ENCODE results near the gene CEP128.
A peak's percentile ranks its signal among the peaks of the same experiment; 100 is the strongest.

The CEP128 gene

DNA sequence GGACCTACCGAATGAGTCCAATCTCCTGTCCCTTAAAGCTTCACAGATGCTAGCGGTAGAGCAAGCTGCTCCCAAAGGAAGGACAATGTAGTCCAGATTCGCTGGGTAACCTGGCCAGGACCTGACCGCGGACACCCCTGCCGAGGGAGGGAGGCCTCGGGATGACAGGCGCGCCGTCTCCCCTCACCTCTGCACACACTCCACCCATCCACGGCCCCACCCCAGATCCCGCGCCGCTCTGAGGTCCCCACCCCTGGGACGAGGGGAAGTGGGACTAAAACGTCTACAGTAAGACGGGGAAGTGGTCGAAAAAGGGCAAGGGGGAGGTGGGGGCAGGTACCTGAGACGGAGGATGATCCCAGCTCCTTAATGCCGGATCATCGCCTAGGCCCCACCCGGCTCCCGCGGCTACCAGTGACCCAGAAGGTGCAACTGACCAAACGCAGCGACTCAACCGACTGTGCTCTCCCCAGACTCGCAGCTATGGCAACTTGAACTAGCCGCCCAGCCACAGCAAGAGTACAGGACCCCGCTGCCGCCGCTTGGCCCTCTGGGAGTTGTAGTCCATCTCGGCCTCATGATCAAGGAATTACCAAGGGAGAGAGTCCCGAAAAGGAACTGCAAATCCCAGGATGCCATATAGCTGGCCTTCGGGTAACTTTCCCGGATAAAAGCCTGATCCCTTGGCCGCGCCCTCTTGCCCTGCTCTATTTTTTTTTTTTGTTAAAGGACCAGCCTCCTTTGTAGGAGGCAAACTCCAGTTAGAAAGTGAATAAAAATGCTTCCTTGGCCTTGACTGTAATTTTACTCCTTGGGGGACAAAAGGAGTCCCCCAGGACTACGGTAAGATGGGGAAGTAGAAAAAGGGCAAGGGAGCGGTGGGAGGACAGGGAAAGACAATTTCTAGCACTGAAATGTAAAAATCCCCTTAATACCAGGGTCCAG lies at the start of gene CEP128:
TSS of gene CEP128 (minus strand) at position 498 of the 945 bp plus-strand sequence.
- Histone ChIP-seq H3K4me2 (ENCODE audit: insufficient read depth, low read length) (peak within 1 kb of the TSS; percentile 91), H3K9me3 (ENCODE audit: insufficient read depth, low read length, severe bottlenecking) (no peaks in the 10 kb centered on the region), H3K79me2 (ENCODE audit: insufficient read depth, low read length) (peaks cover 67% of the 10 kb centered on the region), H3K4me3 (ENCODE audit: low read depth in 1 of 2, low read length in 2 of 2) (peak within 1 kb of the TSS; percentile 71 to 73), H2AFZ (ENCODE audit: low read depth, low read length) (peak within 1 kb of the TSS; percentile 87), H3K4me1 (ENCODE audit: insufficient read depth, low read length) (peaks cover 49% of the 10 kb centered on the region), H3K9ac (ENCODE audit: low read depth, low read length) (peak within 1 kb of the TSS; percentile 69), H3K27me3 (ENCODE audit: insufficient read depth, low read length, poor library complexity) (no peaks in the 10 kb centered on the region), H3K36me3 (ENCODE audit: insufficient read depth, low read length) (peaks cover 19% of the 10 kb centered on the region), H3K27ac (ENCODE audit: low read length) (peak within 1 kb of the TSS; percentile 88), H4K20me1 (ENCODE audit: insufficient read depth, low read length) (no peaks in the 10 kb centered on the region)
- DNase-seq (peak; percentile 94), ATAC-seq (ENCODE audit: insufficient read depth, low read depth) (peak; percentile 94)
- TF ChIP-seq EZH2 (IDR thresholded peaks at IDR 0.05; ENCODE audit: borderline replicate concordance, low read depth, low read length, severe bottlenecking), result no peak
- no peak for TF ChIP-seq CTCF (IDR thresholded peaks at IDR 0.05; ENCODE audit: borderline replicate concordance, extremely low read depth, low read length, poor library complexity, severe bottlenecking)

GRCh38 chr14:80988735-80989429 lies 47.3 kb upstream of the CEP128 start:
- peak overlapping the region; percentile 15; the same call in 1 of the 2 replicates for H2AFZ ChIP-seq (ENCODE audit: low read depth, low read length)
- no peaks in the 10 kb centered on the region for H4K20me1 ChIP-seq (ENCODE audit: insufficient read depth, low read length)
- H3K9me3 ChIP-seq (ENCODE audit: insufficient read depth, low read length, severe bottlenecking), result no peaks in the 10 kb centered on the region
- H3K4me3 ChIP-seq (ENCODE audit: low read depth in 1 of 2, low read length in 2 of 2), result no peak overlapping the region
- H3K27me3 ChIP-seq (ENCODE audit: insufficient read depth, low read length, poor library complexity), result no peaks in the 10 kb centered on the region
- peak; percentile 57 for ATAC-seq (ENCODE audit: insufficient read depth, low read depth)
- H3K4me2 ChIP-seq (ENCODE audit: insufficient read depth, low read length), result 0 out of 2 replicates have a peak overlapping the region, but pooled peaks have one; percentile 17
- peaks cover 78% of the 10 kb centered on the region for H3K79me2 ChIP-seq (ENCODE audit: insufficient read depth, low read length)
- no peak for TF ChIP-seq EZH2 (IDR thresholded peaks at IDR 0.05; ENCODE audit: borderline replicate concordance, low read depth, low read length, severe bottlenecking)
- TF ChIP-seq CTCF (IDR thresholded peaks at IDR 0.05; ENCODE audit: borderline replicate concordance, extremely low read depth, low read length, poor library complexity, severe bottlenecking), result no peak
- no peak for DNase-seq
- peak overlapping the region; percentile 7; the same call in 1 of the 2 replicates for H3K9ac ChIP-seq (ENCODE audit: low read depth, low read length)
- H3K27ac ChIP-seq (ENCODE audit: low read length), result peak overlapping the region; percentile 56
- H3K4me1 ChIP-seq (ENCODE audit: insufficient read depth, low read length), result peaks cover 56% of the 10 kb centered on the region
- peaks cover 20% of the 10 kb centered on the region; the same call in 1 of the 2 replicates for H3K36me3 ChIP-seq (ENCODE audit: insufficient read depth, low read length)

GRCh38 chr14:80988192-80988591 lies 46.7 kb upstream of the CEP128 start:
- Histone ChIP-seq H3K27ac (ENCODE audit: low read length) (peak overlapping the region; percentile 56), H3K79me2 (ENCODE audit: insufficient read depth, low read length) (peaks cover 85% of the 10 kb centered on the region), H3K4me3 (ENCODE audit: low read depth in 1 of 2, low read length in 2 of 2) (no peak overlapping the region), H2AFZ (ENCODE audit: low read depth, low read length) (no peak overlapping the region), H3K9ac (ENCODE audit: low read depth, low read length) (no peak overlapping the region), H3K4me1 (ENCODE audit: insufficient read depth, low read length) (peaks cover 63% of the 10 kb centered on the region), H3K36me3 (ENCODE audit: insufficient read depth, low read length) (peaks cover 16% of the 10 kb centered on the region; the same call in 1 of the 2 replicates), H3K9me3 (ENCODE audit: insufficient read depth, low read length, severe bottlenecking) (no peaks in the 10 kb centered on the region), H4K20me1 (ENCODE audit: insufficient read depth, low read length) (no peaks in the 10 kb centered on the region), H3K4me2 (ENCODE audit: insufficient read depth, low read length) (no peak overlapping the region), H3K27me3 (ENCODE audit: insufficient read depth, low read length, poor library complexity) (no peaks in the 10 kb centered on the region)
- no peak for TF ChIP-seq CTCF (IDR thresholded peaks at IDR 0.05; ENCODE audit: borderline replicate concordance, extremely low read depth, low read length, poor library complexity, severe bottlenecking)
- no peak for TF ChIP-seq EZH2 (IDR thresholded peaks at IDR 0.05; ENCODE audit: borderline replicate concordance, low read depth, low read length, severe bottlenecking)
- DNase-seq (no peak), ATAC-seq (ENCODE audit: insufficient read depth, low read depth) (no peak)

Measured in DND-41 (cell line).